ENCODE results near the gene PLIN3.
"Not testable (repeated sequence)": the region's sequence is repeated elsewhere in the genome, so short reads cannot be mapped to it uniquely, and the experiment has no call there.

The PLIN3 gene

GRCh38 chr19:4801085-4801619, 66.3 kb downstream of the PLIN3 start:
- no peak for TF ChIP-seq CTCF (conservative IDR thresholded peaks at IDR 0.05; ENCODE audit: low read depth, low read length)
- no peak overlapping the region for H3K4me3 ChIP-seq (ENCODE audit: low read depth, low read length)

GRCh38 chr19:4800591-4801081, 66.8 kb downstream of the PLIN3 start:
- TF ChIP-seq CTCF (conservative IDR thresholded peaks at IDR 0.05; ENCODE audit: low read depth, low read length), result no peak
- H3K4me3 ChIP-seq (ENCODE audit: low read depth, low read length), result no peak overlapping the region
- no peak for DNase-seq (ENCODE audit: low read depth)

More at GRCh38 chr19:4801085-4801619, 66.3 kb downstream of the PLIN3 start:
- DNase-seq (ENCODE audit: low read depth), result no peak

DNA sequence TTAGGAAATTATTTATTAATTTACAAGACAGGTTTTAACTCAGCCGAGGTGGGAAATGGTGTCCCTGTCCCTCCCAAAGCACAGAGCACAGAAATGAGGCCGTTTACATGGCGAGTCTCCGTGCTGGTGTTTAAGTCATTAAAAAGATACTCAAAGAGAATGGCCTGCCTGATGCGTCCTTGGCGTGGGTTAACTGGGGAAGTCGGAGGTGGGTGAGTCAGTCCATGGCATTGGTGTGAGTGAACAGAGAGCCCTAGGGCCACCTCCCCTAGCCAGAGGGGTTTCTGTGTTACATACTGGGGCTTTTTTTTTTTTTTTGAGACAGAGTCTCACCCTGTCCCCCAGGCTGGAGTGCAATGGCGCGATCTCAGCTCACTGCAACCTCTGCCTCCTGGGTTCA, 72.1 kb downstream of the PLIN3 start:
- TF ChIP-seq CTCF (conservative IDR thresholded peaks at IDR 0.05; ENCODE audit: low read depth, low read length), result no peak
- no peak overlapping the region for H3K4me3 ChIP-seq (ENCODE audit: low read depth, low read length)
- no peak for DNase-seq (ENCODE audit: low read depth)

- H3K4me3 ChIP-seq (ENCODE audit: low read depth, low read length), result no peak overlapping the region
- DNase-seq (ENCODE audit: low read depth), result no peak
- TF ChIP-seq CTCF (conservative IDR thresholded peaks at IDR 0.05; ENCODE audit: low read depth, low read length), result no peak
Observed at GRCh38 chr19:4794971-4795370, 72.5 kb downstream of the PLIN3 start.

GRCh38 chr19:4793278-4793677, 74.2 kb downstream of the PLIN3 start:
- not testable (repeated sequence) for H3K4me3 ChIP-seq (ENCODE audit: low read depth, low read length); DNase-seq (ENCODE audit: low read depth)

- not testable (repeated sequence) for H3K4me3 ChIP-seq (ENCODE audit: low read depth, low read length); DNase-seq (ENCODE audit: low read depth)
Observed at GRCh38 chr19:4792866-4793195, 74.6 kb downstream of the PLIN3 start.

- DNase-seq (ENCODE audit: low read depth), result not testable (repeated sequence)
- peak overlapping the region; percentile 89 for H3K4me3 ChIP-seq (ENCODE audit: low read depth, low read length)
Observed at GRCh38 chr19:4792019-4792865, 75.2 kb downstream of the PLIN3 start.

DNA sequence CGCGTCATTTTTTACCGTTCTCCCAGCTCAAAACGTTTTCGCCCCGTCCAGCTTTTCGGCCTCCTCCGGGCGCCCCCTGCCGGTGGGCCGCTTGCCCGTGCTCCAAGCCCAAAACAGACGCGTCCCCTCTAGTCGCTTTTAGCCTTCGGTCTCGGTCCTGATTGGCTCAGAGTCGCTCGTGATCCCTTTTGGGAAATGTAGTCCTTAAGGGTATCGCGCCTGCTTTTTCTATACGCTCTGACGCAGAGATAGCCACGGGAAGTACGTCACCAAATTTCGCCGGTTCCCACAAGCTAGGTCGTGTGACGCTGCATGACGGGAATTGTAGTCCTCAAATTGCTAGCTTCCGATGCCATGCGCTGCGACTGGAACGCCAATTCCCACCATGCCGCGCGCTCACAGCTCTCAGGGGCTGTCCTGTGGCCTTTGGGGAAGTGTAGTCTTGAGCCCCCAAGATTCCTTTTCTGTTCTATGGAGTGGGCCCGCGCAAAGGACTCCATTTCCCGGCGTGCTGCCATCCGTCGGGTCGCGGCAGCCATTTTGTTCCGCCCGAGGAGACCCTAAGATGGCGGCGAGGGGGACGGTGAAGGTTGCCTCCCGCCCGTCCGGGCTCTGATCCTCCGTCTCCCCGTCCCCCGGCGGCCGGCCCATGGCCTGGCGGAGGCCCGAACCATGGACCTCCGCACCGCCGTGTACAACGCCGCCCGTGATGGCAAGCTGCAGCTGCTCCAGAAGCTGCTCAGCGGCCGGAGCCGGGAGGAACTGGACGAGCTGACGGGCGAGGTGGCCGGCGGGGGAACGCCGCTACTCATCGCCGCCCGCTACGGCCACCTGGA, 76.1 kb downstream of the PLIN3 start, which contains the start of gene FEM1A:
TSS of gene FEM1A (plus strand) at position 552 of the 836 bp plus-strand sequence. CDS start at position 673, 121 bp downstream.
- peak within 1 kb of the TSS; percentile 89 for H3K4me3 ChIP-seq (ENCODE audit: low read depth, low read length)
- DNase-seq (ENCODE audit: low read depth), result peak; percentile 100
- TF ChIP-seq CTCF (conservative IDR thresholded peaks at IDR 0.05; ENCODE audit: low read depth, low read length), result peak; percentile 99

Measured in choroid plexus epithelial cell (primary cell).